Stimulated activated CD8-positive, alpha-beta memory T cell treated with anti-CD3 and anti-CD28 coated beads, Interleukin-12 subunit alpha, Interleukin-12 subunit beta, amount 100 ng/mL, for 1 hour (primary cell): Measurements from ENCODE around the gene CCDC192.

Source experiments
- DNase-seq: peaks from one replicate; pipeline ENCODE4 v3.0.0-alpha.2; 2020; ENCODE audit warnings: low read depth

CCDC192 gene

DNA sequence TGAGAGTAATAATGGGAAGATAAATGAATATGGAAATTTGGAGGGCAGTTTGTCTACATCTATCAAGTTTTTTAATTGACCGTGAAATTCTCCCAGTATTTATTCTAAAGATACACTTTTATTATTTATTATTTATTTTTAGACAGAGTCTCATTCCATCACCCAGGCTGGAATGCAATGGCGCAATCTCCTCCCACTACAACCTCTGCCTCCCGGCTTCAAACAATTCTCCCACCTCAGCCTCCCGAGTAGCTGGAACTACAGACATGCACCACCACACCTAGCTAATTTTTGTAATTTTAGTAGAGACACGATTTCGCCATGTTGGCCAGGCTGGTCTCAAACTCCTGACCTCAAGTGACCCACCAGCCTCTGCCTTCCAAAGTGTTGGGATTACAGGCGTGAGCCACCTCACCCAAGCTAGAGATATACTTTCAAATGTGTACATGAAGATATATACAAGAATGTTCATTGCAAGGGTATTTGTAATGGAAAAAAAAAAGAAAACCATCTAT, 282.7 kb downstream of the CCDC192 start:
- no peak for DNase-seq

DNA sequence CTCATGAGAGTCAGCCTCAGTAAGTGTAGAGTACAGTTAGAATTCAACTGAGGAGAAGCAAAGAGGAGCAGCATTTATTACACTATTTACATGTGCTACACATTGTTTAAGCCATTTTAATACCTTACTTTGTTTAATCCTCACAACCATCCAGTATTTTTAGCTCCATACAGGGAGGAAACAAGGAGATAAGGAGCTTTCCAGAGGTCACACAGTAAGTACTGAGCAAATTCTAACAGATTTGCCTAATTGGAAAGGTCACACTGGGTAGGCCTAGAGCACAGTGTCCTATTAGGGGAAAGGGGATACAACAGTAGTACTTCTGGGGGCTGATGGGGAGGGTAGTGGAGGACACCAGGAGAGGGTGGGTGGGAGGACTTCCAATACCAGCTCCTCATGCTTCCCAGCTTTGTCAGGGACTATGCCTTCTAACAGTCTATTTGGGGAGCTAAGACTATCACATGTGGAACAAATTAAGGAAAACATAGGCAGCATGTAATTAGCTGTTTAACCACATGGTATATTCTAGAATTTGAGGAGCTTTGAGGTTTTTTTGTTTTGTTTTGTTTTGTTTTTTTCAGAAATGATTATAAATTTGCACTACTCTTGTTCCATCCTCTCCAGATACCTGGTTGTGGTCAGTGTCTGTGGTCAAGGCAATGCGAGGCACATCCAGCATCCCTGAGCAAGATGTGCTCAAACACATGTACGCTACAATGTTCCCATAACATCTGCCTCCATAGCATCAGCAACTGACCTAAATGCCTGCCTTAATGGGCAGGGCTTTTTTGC, 284.4 kb downstream of the CCDC192 start:
- DNase-seq, result no peak

DNA sequence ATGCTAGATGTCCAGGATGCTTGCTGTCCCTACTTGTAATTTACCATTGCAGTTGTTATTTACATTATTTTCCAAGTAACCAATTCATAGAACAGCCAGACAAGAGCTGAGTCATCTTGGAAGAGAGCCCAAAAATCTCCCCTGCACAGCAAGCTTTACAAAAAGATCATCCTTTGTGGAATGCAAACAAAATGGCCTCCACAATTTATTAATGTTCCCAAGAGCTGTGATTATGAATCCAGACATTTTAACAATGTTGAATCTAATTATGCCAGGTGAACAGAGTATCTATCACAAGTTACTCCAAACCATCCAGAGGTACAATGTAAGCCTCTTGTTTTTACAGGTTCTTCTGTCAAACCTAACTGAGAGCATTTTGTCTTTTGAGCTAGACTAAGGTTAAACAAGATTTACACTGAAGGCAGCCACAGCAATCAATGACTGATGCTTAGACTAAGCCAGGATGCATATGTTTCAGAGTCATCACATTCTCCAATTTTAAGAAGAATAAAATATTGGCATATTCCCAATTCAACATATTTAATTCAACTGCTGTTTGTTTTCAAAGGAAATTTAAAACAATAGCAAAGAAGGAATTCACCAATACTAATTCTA, 285.1 kb downstream of the CCDC192 start:
- no peak for DNase-seq
